Mesodermal cell (in vitro differentiated cells): ENCODE measurements around the gene DOCK7.
A peak's percentile ranks its signal among the peaks of the same experiment; 100 is the strongest.
"Not testable (repeated sequence)": the region's sequence is repeated elsewhere in the genome, so short reads cannot be mapped to it uniquely, and the experiment has no call there.

Experiments
- H3K27ac ChIP-seq: 2 replicates; pipeline ENCODE4 v1.7.0; 2013; ENCODE audit warnings: mild to moderate bottlenecking, low read depth, low read length, moderate library complexity; ENCODE audit not compliant: severe bottlenecking
- H3K36me3 ChIP-seq: 2 replicates; pipeline ENCODE4 v1.7.1; 2013; ENCODE audit warnings: mild to moderate bottlenecking, low read length, moderate library complexity; ENCODE audit not compliant: control insufficient read depth, insufficient read depth
- H3K4me1 ChIP-seq: one replicate; pipeline ENCODE4 v1.7.1; 2013; ENCODE audit warnings: mild to moderate bottlenecking, low read length; ENCODE audit not compliant: insufficient read depth, control insufficient read depth, poor library complexity, severe bottlenecking
- H3K4me3 ChIP-seq: 2 replicates; pipeline ENCODE4 v1.7.0; 2013; ENCODE audit warnings: low read length, control low read depth, mild to moderate bottlenecking; ENCODE audit not compliant: insufficient read depth, poor library complexity, severe bottlenecking; ENCODE audit errors: extremely low read depth
- H3K9me3 ChIP-seq: 2 replicates; pipeline ENCODE4 v1.7.1; 2013; ENCODE audit warnings: mild to moderate bottlenecking, low read length, moderate library complexity; ENCODE audit not compliant: control insufficient read depth
- WGBS, 2 experiments: methylation state at CpG; one replicate each; pipeline ENCODE4 v1.1.5; 2013; ENCODE audit warnings: missing lambda C conversion rate in 2 of 2; ENCODE audit not compliant: insufficient coverage in 2 of 2; 5-methylcytosine and 5-hydroxymethylcytosine counted together

Gene DOCK7

DNA sequence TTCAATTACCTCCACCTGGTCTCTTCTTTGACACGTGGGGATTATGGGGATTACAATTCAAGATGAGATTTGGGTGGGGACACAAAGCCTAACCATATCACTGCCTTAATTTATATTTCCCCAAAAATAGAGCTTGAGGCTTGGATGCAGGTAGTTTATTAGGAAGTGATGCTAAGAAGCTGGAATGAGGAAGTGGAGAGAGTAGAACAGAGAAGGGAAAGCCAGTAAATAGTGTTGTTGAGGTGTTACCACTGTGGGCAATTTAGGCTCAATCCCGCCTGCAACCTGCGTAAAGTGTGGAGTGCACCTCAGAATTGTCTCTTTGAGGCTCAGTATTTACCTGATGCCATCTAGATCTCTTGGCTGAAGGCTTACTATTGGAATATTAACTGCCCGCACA, 4.9 kb upstream of the DOCK7 start:
- H3K27ac ChIP-seq: no peak overlapping the region
- WGBS, 2 experiments: 94 to 100% methylated on average over 2 to 3 of the region's 4 CpGs
- peaks cover 10% of the 10 kb centered on the region for H3K9me3 ChIP-seq
- H3K36me3 ChIP-seq: peaks cover 6% of the 10 kb centered on the region
- no peak overlapping the region for H3K4me3 ChIP-seq
- peaks cover 8% of the 10 kb centered on the region for H3K4me1 ChIP-seq

DNA sequence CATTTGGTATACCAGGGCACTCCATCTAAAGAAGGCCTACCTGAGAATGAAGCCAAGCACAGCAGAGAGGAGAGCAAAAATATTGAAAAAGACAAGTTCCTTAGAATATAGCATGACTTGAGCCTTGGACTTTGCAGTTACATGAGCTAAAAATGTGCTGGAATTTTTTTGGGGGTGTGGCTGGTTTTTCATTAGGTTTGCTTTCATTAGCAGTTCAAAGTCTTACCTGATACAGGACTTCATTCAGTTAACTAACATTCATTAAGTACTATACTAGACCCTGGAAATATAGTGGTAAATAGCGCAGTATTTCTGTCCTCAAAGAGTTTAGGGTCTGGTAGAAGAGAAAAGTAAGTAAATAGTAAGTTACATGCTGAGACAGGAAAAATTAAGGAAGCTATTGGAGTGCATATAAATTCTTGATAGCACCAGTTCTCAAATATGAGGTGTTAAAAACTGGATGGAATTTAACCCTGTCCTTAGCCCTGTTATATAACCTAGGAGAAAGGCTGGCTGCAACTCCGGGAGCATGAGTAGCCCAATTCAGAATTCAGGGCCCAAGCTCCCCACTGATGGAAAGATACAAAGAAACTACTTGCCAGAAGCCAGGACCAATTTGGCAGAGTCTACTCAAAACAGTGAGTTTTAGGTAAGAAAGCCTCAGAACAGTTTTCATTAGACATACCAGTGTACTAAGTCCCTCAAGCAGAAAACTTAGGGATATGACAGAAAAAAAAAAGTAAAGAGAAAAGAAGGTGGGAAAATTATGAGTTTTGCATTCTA, 3.1 kb upstream of the DOCK7 start:
- Histone ChIP-seq H3K36me3 (peaks cover 6% of the 10 kb centered on the region), H3K9me3 (peaks cover 10% of the 10 kb centered on the region), H3K27ac (peak overlapping the region; percentile 81), H3K4me1 (peaks cover 8% of the 10 kb centered on the region), H3K4me3 (no peak overlapping the region)
- WGBS, 2 experiments: 92 to 100% methylated on average over 1 to 2 of the region's 2 CpGs

DNA sequence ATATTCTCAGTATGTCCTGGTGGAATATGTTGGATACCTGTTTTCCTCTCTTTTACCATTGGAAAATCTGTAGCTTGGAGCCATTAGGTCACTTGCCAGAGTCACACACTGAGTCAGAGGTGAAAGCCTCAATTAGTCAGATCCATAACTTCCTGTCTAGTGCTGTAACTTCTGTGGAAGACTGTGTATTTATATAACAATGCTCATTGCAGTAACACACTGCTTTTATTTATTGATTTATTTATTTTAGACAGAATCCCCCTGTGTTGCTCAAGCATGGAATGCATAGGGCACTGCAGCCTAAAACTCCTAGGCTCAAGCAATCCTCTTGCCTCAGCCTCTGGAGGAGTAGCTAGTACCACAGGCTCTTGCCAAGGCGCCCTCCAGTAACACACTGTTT, 1.3 kb upstream of the DOCK7 start:
- H3K9me3 ChIP-seq: peaks cover 8% of the 10 kb centered on the region
- WGBS, 2 experiments: 80% methylated on average over 1 of the region's 1 CpG; no CpG with 5 or more reads in 1 of the 2 experiments
- peak overlapping the region; percentile 81 for H3K27ac ChIP-seq
- H3K36me3 ChIP-seq: peaks cover 6% of the 10 kb centered on the region
- peak overlapping the region; percentile 71 for H3K4me3 ChIP-seq
- H3K4me1 ChIP-seq: peaks cover 8% of the 10 kb centered on the region

DNA sequence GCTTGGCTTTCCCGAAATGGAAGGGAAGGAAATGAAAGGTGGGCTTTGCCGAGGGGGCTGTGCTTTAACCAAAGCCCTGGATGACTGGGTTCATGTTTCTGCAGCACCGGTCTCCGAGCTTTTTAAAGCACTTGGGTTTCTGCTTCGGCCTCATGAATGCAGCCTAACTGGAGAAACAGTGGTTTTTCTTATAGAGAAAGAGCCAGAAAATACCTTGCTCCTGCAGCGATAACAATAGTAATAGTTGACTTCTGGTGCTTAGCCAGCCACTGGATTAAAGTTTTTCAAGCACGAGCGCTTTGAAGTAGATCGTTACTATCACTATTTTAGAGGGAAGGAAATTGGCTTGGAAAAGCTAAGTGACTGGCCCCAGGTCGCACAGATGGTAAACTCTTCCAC, 500 bp upstream of the DOCK7 start:
- Histone ChIP-seq H3K36me3 (peaks cover 3% of the 10 kb centered on the region), H3K27ac (peak overlapping the region; percentile 89), H3K4me1 (peaks cover 9% of the 10 kb centered on the region), H3K4me3 (peak overlapping the region; percentile 71), H3K9me3 (peaks cover 1% of the 10 kb centered on the region)
- WGBS, 2 experiments: 0% methylated on average over 6 to 8 of the region's 10 CpGs

DNA sequence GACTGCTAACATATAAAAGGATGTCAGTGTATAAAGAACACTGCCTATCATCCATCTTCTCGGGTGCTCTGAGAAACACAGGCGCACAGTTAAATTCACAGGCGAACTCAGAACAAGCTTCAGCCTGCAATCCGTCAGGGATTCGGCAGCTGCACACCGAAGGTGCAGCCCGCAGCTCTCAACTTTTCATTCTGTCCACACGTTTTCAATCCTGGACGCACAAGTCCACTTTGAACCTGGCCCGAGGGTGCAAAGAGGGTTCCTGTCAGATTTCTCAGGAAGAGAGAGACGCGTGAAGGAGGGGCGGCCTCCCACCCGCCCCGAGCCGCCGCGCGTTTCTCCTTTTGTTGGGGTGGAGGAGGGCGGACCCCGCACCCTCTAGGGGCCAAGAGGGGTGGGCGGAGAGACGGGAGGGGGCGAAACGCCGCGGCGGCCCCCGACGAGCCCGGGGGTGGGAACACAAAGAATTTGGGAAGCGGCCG, 724 bp downstream of the DOCK7 start:
- H3K27ac ChIP-seq: peak overlapping the region; percentile 89
- H3K9me3 ChIP-seq: no peaks in the 10 kb centered on the region
- H3K4me3 ChIP-seq: peak overlapping the region; percentile 71
- WGBS, 2 experiments: 1 to 2% methylated on average over 12 to 19 of the region's 33 CpGs
- peaks cover 3% of the 10 kb centered on the region for H3K36me3 ChIP-seq
- H3K4me1 ChIP-seq: peaks cover 19% of the 10 kb centered on the region

DNA sequence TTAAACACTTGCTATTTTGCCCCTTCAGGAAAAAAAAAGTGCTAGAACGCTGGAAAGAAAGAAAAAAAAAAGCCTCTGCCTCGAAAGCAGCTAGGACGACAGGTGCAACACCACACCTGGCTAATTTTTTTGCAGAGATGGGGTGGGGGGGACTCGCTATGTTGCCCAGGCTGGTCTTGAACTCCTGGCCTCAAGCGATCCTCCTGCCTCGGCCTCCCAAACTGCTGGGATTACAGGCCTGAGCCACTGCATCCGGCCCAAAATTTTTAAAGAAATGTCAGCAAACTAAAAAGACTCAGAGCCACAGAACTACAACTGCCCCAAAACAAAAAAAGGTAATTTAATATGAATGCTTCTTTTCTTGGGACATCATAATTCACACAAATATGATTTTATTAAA, 1.4 kb downstream of the DOCK7 start:
- Histone ChIP-seq H3K9me3 (no peaks in the 10 kb centered on the region), H3K4me1 (peaks cover 23% of the 10 kb centered on the region), H3K27ac (no peak overlapping the region), H3K36me3 (peaks cover 6% of the 10 kb centered on the region), H3K4me3 (peak overlapping the region; percentile 71)
- 69 to 94% methylated on average over 2 to 6 of the region's 7 CpGs for WGBS, 2 experiments

DNA sequence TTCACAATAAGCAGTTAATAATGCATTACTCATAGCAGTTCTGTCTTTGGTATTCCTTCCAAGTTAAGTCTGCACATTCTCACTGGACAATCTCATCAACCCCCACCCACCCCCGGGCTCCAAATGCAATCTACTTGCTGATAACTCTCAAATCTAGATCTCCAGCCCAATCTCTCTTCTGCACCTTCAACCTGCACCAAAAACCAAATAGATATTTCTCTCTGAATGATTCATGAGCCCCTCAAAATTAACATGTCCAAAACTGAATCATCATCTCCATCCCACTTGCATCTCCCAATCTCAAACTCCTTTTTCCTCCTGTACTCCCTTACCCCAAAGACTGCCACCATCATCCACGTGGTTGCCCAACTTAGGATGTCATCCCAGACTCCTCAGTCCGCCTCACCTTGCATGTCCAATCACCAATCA, 2.7 kb downstream of the DOCK7 start:
- 93 to 100% methylated on average over 3 of the region's 3 CpGs for WGBS, 2 experiments
- H3K36me3 ChIP-seq: peaks cover 7% of the 10 kb centered on the region
- no peak overlapping the region for H3K4me3 ChIP-seq
- H3K9me3 ChIP-seq: no peaks in the 10 kb centered on the region
- H3K27ac ChIP-seq: no peak overlapping the region
- H3K4me1 ChIP-seq: peaks cover 20% of the 10 kb centered on the region

DNA sequence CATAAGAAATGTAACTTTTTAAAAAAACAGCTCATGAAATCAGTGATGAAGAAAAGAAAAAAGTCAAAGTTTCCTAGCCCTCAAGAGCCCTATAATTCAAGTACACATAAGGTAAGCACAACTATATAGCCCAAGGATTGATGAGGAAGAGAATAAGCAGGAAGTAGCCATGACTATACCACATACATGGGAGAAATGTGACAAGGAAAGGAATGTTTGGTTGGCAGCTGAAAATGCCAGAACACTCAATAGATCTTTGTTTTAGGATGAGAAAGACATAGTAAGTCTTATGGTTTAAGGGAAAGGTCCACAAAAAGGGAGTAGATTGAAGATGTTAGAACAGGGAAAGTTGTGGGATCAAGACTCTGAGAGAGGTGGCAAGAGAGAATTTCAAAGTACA, 5.7 kb downstream of the DOCK7 start:
- H3K9me3 ChIP-seq: no peaks in the 10 kb centered on the region
- H3K4me1 ChIP-seq: peaks cover 16% of the 10 kb centered on the region
- peaks cover 7% of the 10 kb centered on the region for H3K36me3 ChIP-seq
- H3K27ac ChIP-seq: peak overlapping the region; percentile 69
- no peak overlapping the region for H3K4me3 ChIP-seq

DNA sequence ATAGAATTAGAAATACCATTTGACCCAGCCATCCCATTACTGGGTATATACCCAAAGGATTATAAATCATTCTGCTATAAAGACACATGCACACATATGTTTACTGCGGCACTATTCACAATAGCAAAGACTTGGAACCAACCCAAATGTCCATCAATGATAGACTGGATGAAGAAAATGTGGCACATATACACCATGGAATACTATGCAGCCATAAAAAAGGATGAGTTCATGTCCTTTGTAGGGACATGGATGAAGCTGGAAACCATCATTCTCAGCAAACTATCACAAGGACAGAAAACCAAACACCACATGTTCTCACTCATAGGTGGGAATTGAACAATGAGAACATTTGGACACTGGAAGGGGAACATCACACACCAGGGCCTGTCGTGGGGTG, 7.2 kb downstream of the DOCK7 start:
- not testable (repeated sequence) for H3K27ac ChIP-seq, H3K4me3 ChIP-seq, H3K9me3 ChIP-seq, H3K36me3 ChIP-seq
- peaks cover 16% of the 10 kb centered on the region for H3K4me1 ChIP-seq
- no CpG with 5 or more reads among the region's 2 CpGs for WGBS, 2 experiments

DNA sequence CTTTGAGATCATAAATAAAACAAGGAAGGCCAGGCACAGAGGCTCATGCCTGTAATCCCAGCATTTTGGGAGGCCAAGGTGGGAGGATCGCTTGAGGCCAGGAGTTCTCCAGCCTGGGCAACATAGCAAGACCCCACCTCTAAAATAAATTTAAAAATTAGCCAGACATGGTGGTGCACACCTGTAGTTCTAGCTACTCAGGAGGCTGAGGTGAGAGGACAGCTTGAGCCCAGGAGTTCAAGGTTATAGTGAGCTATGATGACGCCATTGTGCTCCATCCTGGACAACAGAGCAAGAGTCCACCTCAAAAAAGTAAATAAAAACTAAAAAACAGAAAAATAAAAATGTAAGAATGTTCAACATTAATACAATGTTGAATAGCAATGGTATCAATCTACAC, 10.4 kb downstream of the DOCK7 start:
- H3K4me1 ChIP-seq, H3K36me3 ChIP-seq, H3K27ac ChIP-seq, H3K4me3 ChIP-seq, H3K9me3 ChIP-seq: not testable (repeated sequence)
- no CpG with 5 or more reads among the region's 2 CpGs for WGBS, 2 experiments

DNA sequence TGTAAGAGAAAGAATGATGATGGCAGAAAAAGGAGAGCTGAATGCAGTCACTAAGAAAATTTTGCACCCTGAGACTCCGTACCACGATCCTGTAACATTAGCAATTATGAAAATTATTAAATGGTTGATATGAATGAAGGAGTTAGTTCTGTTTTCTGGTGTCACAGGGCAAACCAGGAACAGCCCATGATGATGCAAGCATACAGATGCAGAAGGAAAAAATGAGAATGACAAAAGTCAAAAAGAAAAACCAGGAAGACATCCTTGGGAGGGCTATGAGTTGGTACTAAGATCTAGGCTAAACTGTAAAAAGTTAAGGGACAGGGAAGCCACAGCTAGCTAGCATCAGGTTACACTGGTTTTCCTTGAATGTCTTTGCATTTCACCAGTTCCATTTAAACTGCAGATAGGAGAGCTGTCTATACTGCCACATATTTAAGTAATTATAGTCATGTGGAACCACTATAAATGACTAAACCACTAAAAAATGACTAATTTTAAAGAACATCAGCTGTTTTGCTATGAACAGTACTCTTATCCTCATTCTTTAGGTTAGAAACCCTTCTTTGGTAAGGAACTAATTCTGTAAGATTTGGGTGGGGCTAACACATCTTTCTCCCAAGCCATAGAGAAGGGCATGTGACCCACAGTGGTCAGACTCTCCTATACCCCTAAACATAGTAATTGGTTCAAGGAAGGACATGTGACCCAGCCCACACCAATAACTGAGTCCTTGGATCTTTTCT, 11.4 kb downstream of the DOCK7 start:
- Histone ChIP-seq H3K4me1 (no peaks in the 10 kb centered on the region), H3K27ac (peak overlapping the region; percentile 6), H3K4me3 (no peak overlapping the region), H3K36me3 (peaks cover under 1% of the 10 kb centered on the region), H3K9me3 (no peaks in the 10 kb centered on the region)
- WGBS, 2 experiments: 96 to 100% methylated on average over 2 of the region's 2 CpGs
